GM21825 (cell line): Measurements from ENCODE around the gene ZMYND8.
"Not testable (repeated sequence)": the region's sequence is repeated elsewhere in the genome, so short reads cannot be mapped to it uniquely, and the experiment has no call there.

Experiments
- ATAC-seq: cut with Tn5 transposase; IDR thresholded peaks from one replicate; pipeline ENCODE4 v1.9.1; 2021; ENCODE audit warnings: mild to moderate bottlenecking, moderate library complexity; ENCODE audit not compliant: unreplicated experiment

The ZMYND8 gene

GRCh38 chr20:47271046-47271615 is 85.4 kb downstream of the ZMYND8 start:
- ATAC-seq, result no peak

GRCh38 chr20:47269309-47270165 is 87.0 kb downstream of the ZMYND8 start:
- ATAC-seq, result no peak

GRCh38 chr20:47267621-47268020 is 88.9 kb downstream of the ZMYND8 start:
- ATAC-seq, result no peak

GRCh38 chr20:47266847-47267515 is 89.5 kb downstream of the ZMYND8 start:
- ATAC-seq, result no peak

GRCh38 chr20:47265984-47266383 is 90.5 kb downstream of the ZMYND8 start:
- ATAC-seq, result no peak

- ATAC-seq, result no peak
Observed at GRCh38 chr20:47265214-47265613, 91.3 kb downstream of the ZMYND8 start.

- ATAC-seq, result not testable (repeated sequence)
Observed at GRCh38 chr20:47264137-47264769, 92.2 kb downstream of the ZMYND8 start.

GRCh38 chr20:47263465-47264084 is 92.9 kb downstream of the ZMYND8 start:
- no peak for ATAC-seq

- no peak for ATAC-seq
Observed at GRCh38 chr20:47263080-47263464, 93.4 kb downstream of the ZMYND8 start.

GRCh38 chr20:47262365-47263013 is 94.0 kb downstream of the ZMYND8 start:
- ATAC-seq, result peak; percentile 48

- no peak for ATAC-seq
Observed at GRCh38 chr20:47262008-47262364, 94.5 kb downstream of the ZMYND8 start.

GRCh38 chr20:47261161-47261774 is 95.2 kb downstream of the ZMYND8 start:
- not testable (repeated sequence) for ATAC-seq

- not testable (repeated sequence) for ATAC-seq
Observed at GRCh38 chr20:47260540-47261126, 95.9 kb downstream of the ZMYND8 start.

- peak; percentile 55 for ATAC-seq
Observed at GRCh38 chr20:47258745-47259695, 97.5 kb downstream of the ZMYND8 start.

- ATAC-seq, result no peak
Observed at GRCh38 chr20:47257771-47258170, 98.7 kb downstream of the ZMYND8 start.

GRCh38 chr20:47257256-47257655 is 99.2 kb downstream of the ZMYND8 start:
- no peak for ATAC-seq

- ATAC-seq, result no peak
Observed at GRCh38 chr20:47256668-47257236, 99.7 kb downstream of the ZMYND8 start.

- ATAC-seq, result no peak
Observed at GRCh38 chr20:47253872-47254271, 102.6 kb downstream of the ZMYND8 start.
